OCI-LY3 (cell line): Measurements from ENCODE around the gene YARS2.
"Not testable (repeated sequence)": the region's sequence is repeated elsewhere in the genome, so short reads cannot be mapped to it uniquely, and the experiment has no call there.

ENCODE experiments used
- H2AFZ ChIP-seq: fragments of 200-600, 300-600 bp; shearing (Covaris generic); 2 replicates; pipeline ENCODE4 v1.6.0; 2014; ENCODE audit warnings: antibody characterized with exemption, low read depth, low read length
- H3K27ac ChIP-seq: fragments of 200-600, 300-600 bp; sonication (generic); 2 replicates; pipeline ENCODE4 v1.5.1; 2014; ENCODE audit warnings: mild to moderate bottlenecking, low read length, moderate library complexity, mixed read lengths
- H3K27me3 ChIP-seq: fragments of 200-600, 300-600 bp; sonication (generic); 2 replicates; pipeline ENCODE4 v1.6.1; 2014; ENCODE audit warnings: low read depth, low read length, mixed read lengths
- H3K36me3 ChIP-seq: fragments of 200-600, 300-600 bp; sonication (generic); replicated peaks from 2 replicates; pipeline ENCODE3; 2014; ENCODE audit warnings: low read depth, low read length, mixed read lengths
- H3K4me1 ChIP-seq: fragments of 300-600, 200-600 bp; sonication (generic); 2 replicates; pipeline ENCODE4 v1.6.1; 2014; ENCODE audit warnings: low read length, mixed read lengths
- H3K4me2 ChIP-seq: fragments of 200-600, 300-600 bp; sonication (generic); 2 replicates; pipeline ENCODE4 v1.6.1; 2014; ENCODE audit warnings: low read length, mixed read lengths
- H3K4me3 ChIP-seq: fragments of 300-600, 200-600 bp; sonication (generic); 2 replicates; pipeline ENCODE4 v1.5.1; 2014; ENCODE audit warnings: antibody characterized with exemption, mild to moderate bottlenecking, low read length, moderate library complexity
- H3K79me2 ChIP-seq: fragments of 300-600, 200-600 bp; shearing (Covaris generic); 2 replicates; pipeline ENCODE4 v1.6.1; 2014; ENCODE audit warnings: mild to moderate bottlenecking, low read length, mixed read lengths
- H3K9ac ChIP-seq: fragments of 300-600, 200-600 bp; shearing (Covaris generic); 2 replicates; pipeline ENCODE4 v1.6.0; 2014; ENCODE audit warnings: mild to moderate bottlenecking, low read length, moderate library complexity
- H3K9me3 ChIP-seq: fragments of 200-600, 300-600 bp; shearing (Covaris generic); 2 replicates; pipeline ENCODE4 v1.6.1; 2014; ENCODE audit warnings: low read length, mixed read lengths; ENCODE audit not compliant: insufficient read depth
- H4K20me1 ChIP-seq: fragments of 200-600, 300-600 bp; sonication (generic); 2 replicates; pipeline ENCODE4 v1.6.1; 2016; ENCODE audit warnings: low read length, mixed read lengths; ENCODE audit not compliant: insufficient read depth
- EZH2phosphoT487 ChIP-seq: fragments of 200-600 bp; shearing (Covaris generic); IDR thresholded peaks from 2 replicates; pipeline ENCODE4 v1.6.1; 2018; ENCODE audit warnings: antibody characterized with exemption, mixed run types, low read depth
- TF ChIP-seq, protein P1 (sequence below): fragments of 200-600, 300-600 bp; sonication (generic); IDR thresholded peaks from 2 replicates; pipeline ENCODE4 v1.5.1; 2014; ENCODE audit warnings: antibody characterized with exemption, low read length, low read depth

The YARS2 gene

DNA sequence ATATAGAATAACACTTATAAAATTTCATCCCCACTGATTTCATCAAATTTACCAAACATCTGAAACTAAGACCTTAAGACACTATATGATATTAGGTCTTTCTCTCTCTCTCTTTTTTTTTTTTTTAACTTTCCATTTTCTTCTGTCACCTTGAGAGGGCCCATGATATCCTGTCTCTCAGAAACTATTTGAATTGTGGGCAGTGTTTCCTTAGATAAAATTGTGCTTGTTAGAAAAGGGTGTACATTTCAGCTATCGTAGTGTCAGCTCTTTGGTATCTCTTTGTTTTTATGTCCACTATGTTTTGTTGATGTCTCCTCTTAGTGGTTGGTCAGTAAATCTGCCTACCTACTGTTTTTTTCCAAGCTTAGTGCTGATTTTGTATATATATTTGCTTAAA, 52.8 kb downstream of the YARS2 start:
- Histone ChIP-seq H3K27ac (no peak overlapping the region), H3K79me2 (peaks cover 19% of the 10 kb centered on the region), H3K9me3 (no peaks in the 10 kb centered on the region), H3K9ac (no peak overlapping the region), H3K4me3 (no peak overlapping the region), H3K4me2 (no peak overlapping the region), H3K27me3 (no peaks in the 10 kb centered on the region), H3K36me3 (peaks cover 6% of the 10 kb centered on the region), H2AFZ (no peak overlapping the region), H3K4me1 (no peaks in the 10 kb centered on the region), H4K20me1 (no peaks in the 10 kb centered on the region)
- TF ChIP-seq EZH2phosphoT487: no peak
- TF ChIP-seq, protein P1, sequence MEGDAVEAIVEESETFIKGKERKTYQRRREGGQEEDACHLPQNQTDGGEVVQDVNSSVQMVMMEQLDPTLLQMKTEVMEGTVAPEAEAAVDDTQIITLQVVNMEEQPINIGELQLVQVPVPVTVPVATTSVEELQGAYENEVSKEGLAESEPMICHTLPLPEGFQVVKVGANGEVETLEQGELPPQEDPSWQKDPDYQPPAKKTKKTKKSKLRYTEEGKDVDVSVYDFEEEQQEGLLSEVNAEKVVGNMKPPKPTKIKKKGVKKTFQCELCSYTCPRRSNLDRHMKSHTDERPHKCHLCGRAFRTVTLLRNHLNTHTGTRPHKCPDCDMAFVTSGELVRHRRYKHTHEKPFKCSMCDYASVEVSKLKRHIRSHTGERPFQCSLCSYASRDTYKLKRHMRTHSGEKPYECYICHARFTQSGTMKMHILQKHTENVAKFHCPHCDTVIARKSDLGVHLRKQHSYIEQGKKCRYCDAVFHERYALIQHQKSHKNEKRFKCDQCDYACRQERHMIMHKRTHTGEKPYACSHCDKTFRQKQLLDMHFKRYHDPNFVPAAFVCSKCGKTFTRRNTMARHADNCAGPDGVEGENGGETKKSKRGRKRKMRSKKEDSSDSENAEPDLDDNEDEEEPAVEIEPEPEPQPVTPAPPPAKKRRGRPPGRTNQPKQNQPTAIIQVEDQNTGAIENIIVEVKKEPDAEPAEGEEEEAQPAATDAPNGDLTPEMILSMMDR: no peak

DNA sequence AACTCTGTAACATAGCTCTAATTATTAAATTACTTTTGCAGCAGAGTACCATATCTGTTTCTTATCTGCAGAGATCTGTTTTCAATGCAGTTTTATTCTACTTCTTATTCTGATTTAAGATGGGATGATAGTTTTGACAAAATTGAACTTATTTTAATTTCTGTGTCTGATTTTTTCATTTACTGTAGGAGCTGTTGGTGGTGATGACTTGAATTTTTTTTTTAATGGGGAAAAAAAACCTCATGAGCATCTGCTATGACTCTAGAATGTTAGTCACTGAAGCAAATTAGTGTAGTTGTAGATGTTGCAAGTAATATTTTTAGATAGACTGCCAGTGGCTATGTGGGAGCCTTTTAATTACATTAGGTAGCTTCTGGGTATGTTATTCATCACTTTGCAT, 53.2 kb downstream of the YARS2 start:
- Histone ChIP-seq H3K4me2 (no peak overlapping the region), H2AFZ (no peak overlapping the region), H3K9ac (no peak overlapping the region), H3K79me2 (peaks cover 23% of the 10 kb centered on the region), H3K9me3 (no peaks in the 10 kb centered on the region), H4K20me1 (no peaks in the 10 kb centered on the region), H3K27ac (no peak overlapping the region), H3K36me3 (peaks cover 6% of the 10 kb centered on the region), H3K27me3 (no peaks in the 10 kb centered on the region), H3K4me3 (no peak overlapping the region), H3K4me1 (no peaks in the 10 kb centered on the region)
- TF ChIP-seq, protein P1: no peak
- TF ChIP-seq EZH2phosphoT487: no peak

- not testable (repeated sequence) for H3K27ac ChIP-seq, H3K36me3 ChIP-seq, H3K4me3 ChIP-seq, H3K4me1 ChIP-seq, H3K9me3 ChIP-seq, H2AFZ ChIP-seq, H3K9ac ChIP-seq, H3K4me2 ChIP-seq, H3K27me3 ChIP-seq, H4K20me1 ChIP-seq
- peaks cover 53% of the 10 kb centered on the region for H3K79me2 ChIP-seq
Observed at GRCh38 chr12:32699437-32699836, 56.3 kb downstream of the YARS2 start.

DNA sequence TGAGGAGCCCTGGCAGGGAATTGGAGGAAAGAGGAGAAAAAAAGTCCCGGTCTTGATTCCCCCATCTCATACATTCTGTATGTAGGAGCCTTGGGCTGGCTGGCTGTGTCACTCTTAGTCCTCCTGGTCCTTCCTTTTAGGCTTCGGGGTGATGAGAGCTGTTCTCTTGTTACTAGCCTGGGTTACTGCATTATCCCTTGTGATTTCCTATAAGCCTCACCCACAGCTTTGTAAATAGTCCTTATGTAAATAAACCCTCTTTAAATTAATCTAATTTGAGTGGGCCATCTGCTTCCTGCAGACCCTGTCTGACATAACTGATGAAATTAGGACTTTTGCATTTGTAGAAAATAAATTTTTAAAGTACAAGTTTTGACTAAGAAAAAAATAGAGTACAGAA, 57.4 kb downstream of the YARS2 start:
- Histone ChIP-seq H3K27me3 (no peaks in the 10 kb centered on the region), H3K79me2 (peaks cover 64% of the 10 kb centered on the region), H3K9me3 (no peaks in the 10 kb centered on the region), H4K20me1 (peaks cover 10% of the 10 kb centered on the region; the same call in 1 of the 2 replicates), H3K4me1 (no peaks in the 10 kb centered on the region), H3K27ac (no peak overlapping the region), H2AFZ (no peak overlapping the region), H3K36me3 (peaks cover 7% of the 10 kb centered on the region), H3K4me2 (no peak overlapping the region), H3K4me3 (no peak overlapping the region), H3K9ac (no peak overlapping the region)
- no peak for TF ChIP-seq EZH2phosphoT487
- TF ChIP-seq, protein P1: no peak

GRCh38 chr12:32697445-32697844, 58.3 kb downstream of the YARS2 start:
- Histone ChIP-seq H3K27me3 (no peaks in the 10 kb centered on the region), H3K27ac (no peak overlapping the region), H3K4me2 (no peak overlapping the region), H3K4me3 (no peak overlapping the region), H4K20me1 (peaks cover 18% of the 10 kb centered on the region; the same call in 1 of the 2 replicates), H3K4me1 (no peaks in the 10 kb centered on the region), H3K9ac (no peak overlapping the region), H3K9me3 (no peaks in the 10 kb centered on the region), H3K79me2 (peaks cover 73% of the 10 kb centered on the region), H2AFZ (no peak overlapping the region), H3K36me3 (peaks cover 9% of the 10 kb centered on the region)
- TF ChIP-seq, protein P1: no peak
- TF ChIP-seq EZH2phosphoT487: no peak
